GM23338 (cell line): Measurements from ENCODE around the gene RSPRY1. TPM values are rescaled to one million over a fixed set of nuclear protein-coding genes. Genes with fewer than 3 reads are reported as not detected.

Experiments used
- ATAC-seq: fragments of 200-7000 bp; cut with Tn5 transposase; 3 replicates; pipeline ENCODE4 v1.9.1; 2020
- DNase-seq: peaks from one replicate; pipeline ENCODE4 v3.0.0-alpha.2; 2015; ENCODE audit warnings: low spot score
- H2AFZ ChIP-seq: fragments of 200-600 bp; sonication (generic); 2 replicates; pipeline ENCODE4 v1.8.0; 2016; ENCODE audit warnings: antibody characterized with exemption, mild to moderate bottlenecking, moderate library complexity
- H3F3A ChIP-seq: fragments of 200-600 bp; sonication (generic); replicated peaks from 2 replicates; pipeline ENCODE4 v1.8.0; 2017; ENCODE audit warnings: antibody characterized with exemption, mixed run types, low read depth
- H3K27ac ChIP-seq: fragments of 200-600 bp; sonication (generic); 2 replicates; pipeline ENCODE4 v1.6.1; 2016; ENCODE audit warnings: low read depth
- H3K27me3 ChIP-seq: fragments of 200-600 bp; sonication (generic); 2 replicates; pipeline ENCODE4 v1.8.0; 2016; ENCODE audit warnings: mild to moderate bottlenecking, mixed run types, moderate library complexity; ENCODE audit not compliant: insufficient read depth
- H3K36me3 ChIP-seq: fragments of 200-600 bp; sonication (generic); 2 replicates; pipeline ENCODE4 v1.8.0; 2016; ENCODE audit warnings: mild to moderate bottlenecking; ENCODE audit not compliant: insufficient read depth
- H3K4me1 ChIP-seq: fragments of 200-600 bp; sonication (generic); 2 replicates; pipeline ENCODE4 v1.8.0; 2016; ENCODE audit warnings: mild to moderate bottlenecking, moderate library complexity; ENCODE audit not compliant: insufficient read depth
- H3K4me2 ChIP-seq: fragments of 200-600 bp; sonication (generic); 2 replicates; pipeline ENCODE4 v1.7.1; 2017; ENCODE audit warnings: mixed run types
- H3K4me3 ChIP-seq: fragments of 200-600 bp; sonication (generic); 2 replicates; pipeline ENCODE4 v1.6.1; 2016; ENCODE audit warnings: mixed run types
- H3K79me2 ChIP-seq: fragments of 200-600 bp; sonication (generic); replicated peaks from 2 replicates; pipeline ENCODE4 v1.8.0; 2017; ENCODE audit warnings: mild to moderate bottlenecking; ENCODE audit not compliant: insufficient read depth
- H3K9me2 ChIP-seq: fragments of 200-600 bp; sonication (generic); 2 replicates; pipeline ENCODE4 v1.8.0; 2017; ENCODE audit not compliant: insufficient read depth
- H4K20me1 ChIP-seq: fragments of 200-600 bp; sonication (generic); replicated peaks from 2 replicates; pipeline ENCODE4 v1.8.0; 2017; ENCODE audit warnings: mild to moderate bottlenecking; ENCODE audit not compliant: insufficient read depth
- H3K27ac Mint-ChIP-seq: 2 replicates; pipeline ENCODE4 v1.8.0; 2020; ENCODE audit warnings: inconsistent platforms, mild to moderate bottlenecking, moderate library complexity, mixed read lengths
- H3K27me3 Mint-ChIP-seq: 3 replicates; pipeline ENCODE4 v1.8.0; 2022; ENCODE audit warnings: low read depth, mild to moderate bottlenecking, moderate library complexity, mixed read lengths, inconsistent platforms; ENCODE audit not compliant: insufficient read depth, poor library complexity
- H3K36me3 Mint-ChIP-seq: 3 replicates; pipeline ENCODE4 v1.8.0; 2021; ENCODE audit warnings: low read depth, mild to moderate bottlenecking, inconsistent platforms, moderate library complexity, mixed read lengths
- H3K4me1 Mint-ChIP-seq: 3 replicates; pipeline ENCODE4 v1.8.0; 2020; ENCODE audit warnings: mild to moderate bottlenecking, inconsistent platforms, mixed read lengths
- H3K4me3 Mint-ChIP-seq: 3 replicates; pipeline ENCODE4 v1.8.0; 2021; ENCODE audit warnings: moderate library complexity, mild to moderate bottlenecking, inconsistent platforms, mixed read lengths
- H3K9me3 Mint-ChIP-seq: 3 replicates; pipeline ENCODE4 v1.8.0; 2020; ENCODE audit warnings: moderate library complexity, mild to moderate bottlenecking, inconsistent platforms, mixed read lengths
- CREB1 ChIP-seq: fragments of 250-450 bp; sonication (Bioruptor Pico); IDR thresholded peaks from 2 replicates; pipeline ENCODE4 v1.5.0; 2020; ENCODE audit warnings: low read depth, mild to moderate bottlenecking, moderate library complexity
- EZH2 ChIP-seq: fragments of 200-600 bp; sonication (generic); IDR thresholded peaks from one replicate; pipeline ENCODE4 v1.8.0; 2017; ENCODE audit warnings: antibody characterized with exemption, mild to moderate bottlenecking, low read depth; ENCODE audit not compliant: unreplicated experiment
- EZH2phosphoT487 ChIP-seq: fragments of 200-600 bp; sonication (generic); IDR thresholded peaks from one replicate; pipeline ENCODE4 v1.8.1; 2018; ENCODE audit warnings: antibody characterized with exemption; ENCODE audit not compliant: unreplicated experiment
- JUNB ChIP-seq: IDR thresholded peaks from one replicate; pipeline ENCODE4 v1.6.1; 2016; ENCODE audit warnings: antibody characterized with exemption; ENCODE audit not compliant: unreplicated experiment
- NANOG ChIP-seq: IDR thresholded peaks from 2 replicates; pipeline ENCODE4 v1.6.1; 2016; ENCODE audit warnings: antibody characterized with exemption, borderline replicate concordance
- POLR2AphosphoS5 ChIP-seq: IDR thresholded peaks from 2 replicates; pipeline ENCODE4 v1.6.1; 2016; ENCODE audit warnings: antibody characterized with exemption, low read depth
- STAT1 ChIP-seq: IDR thresholded peaks from one replicate; pipeline ENCODE4 v1.6.1; 2016; ENCODE audit warnings: antibody characterized with exemption; ENCODE audit not compliant: unreplicated experiment
- ZNF114 ChIP-seq: fragments of 250-450 bp; sonication (Bioruptor Pico); IDR thresholded peaks from 2 replicates; pipeline ENCODE4 v1.5.0; 2020; ENCODE audit warnings: mild to moderate bottlenecking, moderate library complexity
- ZNF331 ChIP-seq: fragments of 250-450 bp; sonication (Bioruptor Pico); IDR thresholded peaks from 2 replicates; pipeline ENCODE4 v1.5.0; 2020; ENCODE audit warnings: low read depth, mild to moderate bottlenecking, moderate library complexity
- polyA plus RNA-seq: library from polyadenylated mRNA; unstranded; fragments of >200 nt; fragmentation: Nextera tagmentation; extraction: Ambion mirVana; gene quantifications from 2 replicates; pipeline ENCODE4 v1.2.1, GENCODE V29; 2016
- total RNA-seq: library from RNA; depleted of rRNA; stranded (reverse); fragments of >200 nt; shearing (Covaris generic); gene quantifications from 2 replicates; pipeline ENCODE4 v1.2.3, GENCODE V29; 2014
- TF ChIP-seq, protein P1 (sequence below): IDR thresholded peaks from one replicate; pipeline ENCODE4 v1.6.1; 2018; ENCODE audit warnings: antibody characterized with exemption; ENCODE audit not compliant: unreplicated experiment
- TF ChIP-seq, protein P2 (sequence below): IDR thresholded peaks from 2 replicates; pipeline ENCODE4 v1.6.1; 2016; ENCODE audit warnings: antibody characterized with exemption
- TF ChIP-seq, protein P3 (sequence below): fragments of 250-450 bp; sonication (Bioruptor Pico); IDR thresholded peaks from 2 replicates; pipeline ENCODE4 v1.5.0; 2020; ENCODE audit warnings: mild to moderate bottlenecking, moderate library complexity
- TF ChIP-seq, protein P4 (sequence below), 2 experiments: fragments of 200-600 bp in 1 of 2; sonication (generic) in 1 of 2; conservative IDR thresholded peaks; 2 replicates each; pipeline versions ENCODE4 v1.5.1 to v1.6.1; 2016 to 2017; ENCODE audit warnings: antibody characterized with exemption in 2 of 2, low read depth in 2 of 2, mild to moderate bottlenecking in 2 of 2, moderate library complexity in 1 of 2

Gene RSPRY1
- total and polyA plus RNA-seq, 2 experiments from 2014 or later: 25.8 to 35.9 TPM

DNA sequence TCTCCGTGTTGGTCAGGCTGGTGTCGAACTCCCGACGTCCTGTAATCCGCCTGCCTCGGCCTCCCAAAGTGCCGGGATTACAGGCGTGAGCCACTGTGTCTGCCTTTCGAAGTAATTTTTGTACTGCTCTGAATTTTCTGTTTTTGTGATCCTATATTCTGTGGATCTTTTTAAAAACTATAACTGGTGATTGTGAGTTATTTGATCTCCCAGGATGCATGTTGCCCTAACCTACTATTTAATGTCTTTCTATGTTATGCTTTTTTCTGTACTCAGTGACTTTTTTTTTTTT lies 2.5 kb downstream of the RSPRY1 start:
- Mint-ChIP-seq H3K9me3 (no peaks in the 10 kb centered on the region), H3K27me3 (peaks cover 11% of the 10 kb centered on the region), H3K36me3 (no peaks in the 10 kb centered on the region), H3K27ac (0 out of 2 replicates have a peak overlapping the region, but pooled peaks have one; percentile 11), H3K4me1 (peaks cover 21% of the 10 kb centered on the region), H3K4me3 (peak overlapping the region; percentile 28; the same call in 2 of the 3 replicates)
- ATAC-seq: no peak
- H3K27ac ChIP-seq: no peak overlapping the region
- no peak overlapping the region for H2AFZ ChIP-seq
- no peaks in the 10 kb centered on the region for H3K27me3 ChIP-seq
- H3K79me2 ChIP-seq: peaks cover 85% of the 10 kb centered on the region
- no peak for DNase-seq
- peaks cover 25% of the 10 kb centered on the region for H4K20me1 ChIP-seq
- H3K36me3 ChIP-seq: no peaks in the 10 kb centered on the region
- no peaks in the 10 kb centered on the region for H3F3A ChIP-seq
- H3K4me2 ChIP-seq: no peak overlapping the region
- no peak overlapping the region for H3K4me3 ChIP-seq
- peaks cover 11% of the 10 kb centered on the region for H3K4me1 ChIP-seq
- H3K9me2 ChIP-seq: no peaks in the 10 kb centered on the region
- TF ChIP-seq CREB1 (CRISPR knock-in tag) (no peak), STAT1 (no peak), EZH2phosphoT487 (no peak), JUNB (no peak), ZNF114 (CRISPR knock-in tag) (no peak), POLR2AphosphoS5 (no peak), NANOG (no peak), EZH2 (no peak), ZNF331 (CRISPR knock-in tag) (no peak)
- TF ChIP-seq, protein P1, sequence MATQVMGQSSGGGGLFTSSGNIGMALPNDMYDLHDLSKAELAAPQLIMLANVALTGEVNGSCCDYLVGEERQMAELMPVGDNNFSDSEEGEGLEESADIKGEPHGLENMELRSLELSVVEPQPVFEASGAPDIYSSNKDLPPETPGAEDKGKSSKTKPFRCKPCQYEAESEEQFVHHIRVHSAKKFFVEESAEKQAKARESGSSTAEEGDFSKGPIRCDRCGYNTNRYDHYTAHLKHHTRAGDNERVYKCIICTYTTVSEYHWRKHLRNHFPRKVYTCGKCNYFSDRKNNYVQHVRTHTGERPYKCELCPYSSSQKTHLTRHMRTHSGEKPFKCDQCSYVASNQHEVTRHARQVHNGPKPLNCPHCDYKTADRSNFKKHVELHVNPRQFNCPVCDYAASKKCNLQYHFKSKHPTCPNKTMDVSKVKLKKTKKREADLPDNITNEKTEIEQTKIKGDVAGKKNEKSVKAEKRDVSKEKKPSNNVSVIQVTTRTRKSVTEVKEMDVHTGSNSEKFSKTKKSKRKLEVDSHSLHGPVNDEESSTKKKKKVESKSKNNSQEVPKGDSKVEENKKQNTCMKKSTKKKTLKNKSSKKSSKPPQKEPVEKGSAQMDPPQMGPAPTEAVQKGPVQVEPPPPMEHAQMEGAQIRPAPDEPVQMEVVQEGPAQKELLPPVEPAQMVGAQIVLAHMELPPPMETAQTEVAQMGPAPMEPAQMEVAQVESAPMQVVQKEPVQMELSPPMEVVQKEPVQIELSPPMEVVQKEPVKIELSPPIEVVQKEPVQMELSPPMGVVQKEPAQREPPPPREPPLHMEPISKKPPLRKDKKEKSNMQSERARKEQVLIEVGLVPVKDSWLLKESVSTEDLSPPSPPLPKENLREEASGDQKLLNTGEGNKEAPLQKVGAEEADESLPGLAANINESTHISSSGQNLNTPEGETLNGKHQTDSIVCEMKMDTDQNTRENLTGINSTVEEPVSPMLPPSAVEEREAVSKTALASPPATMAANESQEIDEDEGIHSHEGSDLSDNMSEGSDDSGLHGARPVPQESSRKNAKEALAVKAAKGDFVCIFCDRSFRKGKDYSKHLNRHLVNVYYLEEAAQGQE: no peak
- TF ChIP-seq, protein P2, sequence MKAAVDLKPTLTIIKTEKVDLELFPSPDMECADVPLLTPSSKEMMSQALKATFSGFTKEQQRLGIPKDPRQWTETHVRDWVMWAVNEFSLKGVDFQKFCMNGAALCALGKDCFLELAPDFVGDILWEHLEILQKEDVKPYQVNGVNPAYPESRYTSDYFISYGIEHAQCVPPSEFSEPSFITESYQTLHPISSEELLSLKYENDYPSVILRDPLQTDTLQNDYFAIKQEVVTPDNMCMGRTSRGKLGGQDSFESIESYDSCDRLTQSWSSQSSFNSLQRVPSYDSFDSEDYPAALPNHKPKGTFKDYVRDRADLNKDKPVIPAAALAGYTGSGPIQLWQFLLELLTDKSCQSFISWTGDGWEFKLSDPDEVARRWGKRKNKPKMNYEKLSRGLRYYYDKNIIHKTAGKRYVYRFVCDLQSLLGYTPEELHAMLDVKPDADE: no peak
- TF ChIP-seq, protein P3, sequence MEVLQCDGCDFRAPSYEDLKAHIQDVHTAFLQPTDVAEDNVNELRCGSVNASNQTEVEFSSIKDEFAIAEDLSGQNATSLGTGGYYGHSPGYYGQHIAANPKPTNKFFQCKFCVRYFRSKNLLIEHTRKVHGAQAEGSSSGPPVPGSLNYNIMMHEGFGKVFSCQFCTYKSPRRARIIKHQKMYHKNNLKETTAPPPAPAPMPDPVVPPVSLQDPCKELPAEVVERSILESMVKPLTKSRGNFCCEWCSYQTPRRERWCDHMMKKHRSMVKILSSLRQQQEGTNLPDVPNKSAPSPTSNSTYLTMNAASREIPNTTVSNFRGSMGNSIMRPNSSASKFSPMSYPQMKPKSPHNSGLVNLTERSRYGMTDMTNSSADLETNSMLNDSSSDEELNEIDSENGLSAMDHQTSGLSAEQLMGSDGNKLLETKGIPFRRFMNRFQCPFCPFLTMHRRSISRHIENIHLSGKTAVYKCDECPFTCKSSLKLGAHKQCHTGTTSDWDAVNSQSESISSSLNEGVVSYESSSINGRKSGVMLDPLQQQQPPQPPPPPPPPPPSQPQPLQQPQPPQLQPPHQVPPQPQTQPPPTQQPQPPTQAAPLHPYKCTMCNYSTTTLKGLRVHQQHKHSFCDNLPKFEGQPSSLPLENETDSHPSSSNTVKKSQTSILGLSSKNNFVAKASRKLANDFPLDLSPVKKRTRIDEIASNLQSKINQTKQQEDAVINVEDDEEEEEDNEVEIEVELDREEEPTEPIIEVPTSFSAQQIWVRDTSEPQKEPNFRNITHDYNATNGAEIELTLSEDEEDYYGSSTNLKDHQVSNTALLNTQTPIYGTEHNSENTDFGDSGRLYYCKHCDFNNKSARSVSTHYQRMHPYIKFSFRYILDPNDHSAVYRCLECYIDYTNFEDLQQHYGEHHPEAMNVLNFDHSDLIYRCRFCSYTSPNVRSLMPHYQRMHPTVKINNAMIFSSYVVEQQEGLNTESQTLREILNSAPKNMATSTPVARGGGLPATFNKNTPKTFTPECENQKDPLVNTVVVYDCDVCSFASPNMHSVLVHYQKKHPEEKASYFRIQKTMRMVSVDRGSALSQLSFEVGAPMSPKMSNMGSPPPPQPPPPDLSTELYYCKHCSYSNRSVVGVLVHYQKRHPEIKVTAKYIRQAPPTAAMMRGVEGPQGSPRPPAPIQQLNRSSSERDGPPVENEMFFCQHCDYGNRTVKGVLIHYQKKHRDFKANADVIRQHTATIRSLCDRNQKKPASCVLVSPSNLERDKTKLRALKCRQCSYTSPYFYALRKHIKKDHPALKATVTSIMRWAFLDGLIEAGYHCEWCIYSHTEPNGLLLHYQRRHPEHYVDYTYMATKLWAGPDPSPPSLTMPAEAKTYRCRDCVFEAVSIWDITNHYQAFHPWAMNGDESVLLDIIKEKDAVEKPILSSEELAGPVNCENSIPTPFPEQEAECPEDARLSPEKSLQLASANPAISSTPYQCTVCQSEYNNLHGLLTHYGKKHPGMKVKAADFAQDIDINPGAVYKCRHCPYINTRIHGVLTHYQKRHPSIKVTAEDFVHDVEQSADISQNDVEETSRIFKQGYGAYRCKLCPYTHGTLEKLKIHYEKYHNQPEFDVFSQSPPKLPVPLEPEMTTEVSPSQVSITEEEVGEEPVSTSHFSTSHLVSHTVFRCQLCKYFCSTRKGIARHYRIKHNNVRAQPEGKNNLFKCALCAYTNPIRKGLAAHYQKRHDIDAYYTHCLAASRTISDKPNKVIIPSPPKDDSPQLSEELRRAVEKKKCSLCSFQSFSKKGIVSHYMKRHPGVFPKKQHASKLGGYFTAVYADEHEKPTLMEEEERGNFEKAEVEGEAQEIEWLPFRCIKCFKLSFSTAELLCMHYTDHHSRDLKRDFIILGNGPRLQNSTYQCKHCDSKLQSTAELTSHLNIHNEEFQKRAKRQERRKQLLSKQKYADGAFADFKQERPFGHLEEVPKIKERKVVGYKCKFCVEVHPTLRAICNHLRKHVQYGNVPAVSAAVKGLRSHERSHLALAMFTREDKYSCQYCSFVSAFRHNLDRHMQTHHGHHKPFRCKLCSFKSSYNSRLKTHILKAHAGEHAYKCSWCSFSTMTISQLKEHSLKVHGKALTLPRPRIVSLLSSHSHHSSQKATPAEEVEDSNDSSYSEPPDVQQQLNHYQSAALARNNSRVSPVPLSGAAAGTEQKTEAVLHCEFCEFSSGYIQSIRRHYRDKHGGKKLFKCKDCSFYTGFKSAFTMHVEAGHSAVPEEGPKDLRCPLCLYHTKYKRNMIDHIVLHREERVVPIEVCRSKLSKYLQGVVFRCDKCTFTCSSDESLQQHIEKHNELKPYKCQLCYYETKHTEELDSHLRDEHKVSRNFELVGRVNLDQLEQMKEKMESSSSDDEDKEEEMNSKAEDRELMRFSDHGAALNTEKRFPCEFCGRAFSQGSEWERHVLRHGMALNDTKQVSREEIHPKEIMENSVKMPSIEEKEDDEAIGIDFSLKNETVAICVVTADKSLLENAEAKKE (CRISPR knock-in tag): no peak
- TF ChIP-seq, protein P4, sequence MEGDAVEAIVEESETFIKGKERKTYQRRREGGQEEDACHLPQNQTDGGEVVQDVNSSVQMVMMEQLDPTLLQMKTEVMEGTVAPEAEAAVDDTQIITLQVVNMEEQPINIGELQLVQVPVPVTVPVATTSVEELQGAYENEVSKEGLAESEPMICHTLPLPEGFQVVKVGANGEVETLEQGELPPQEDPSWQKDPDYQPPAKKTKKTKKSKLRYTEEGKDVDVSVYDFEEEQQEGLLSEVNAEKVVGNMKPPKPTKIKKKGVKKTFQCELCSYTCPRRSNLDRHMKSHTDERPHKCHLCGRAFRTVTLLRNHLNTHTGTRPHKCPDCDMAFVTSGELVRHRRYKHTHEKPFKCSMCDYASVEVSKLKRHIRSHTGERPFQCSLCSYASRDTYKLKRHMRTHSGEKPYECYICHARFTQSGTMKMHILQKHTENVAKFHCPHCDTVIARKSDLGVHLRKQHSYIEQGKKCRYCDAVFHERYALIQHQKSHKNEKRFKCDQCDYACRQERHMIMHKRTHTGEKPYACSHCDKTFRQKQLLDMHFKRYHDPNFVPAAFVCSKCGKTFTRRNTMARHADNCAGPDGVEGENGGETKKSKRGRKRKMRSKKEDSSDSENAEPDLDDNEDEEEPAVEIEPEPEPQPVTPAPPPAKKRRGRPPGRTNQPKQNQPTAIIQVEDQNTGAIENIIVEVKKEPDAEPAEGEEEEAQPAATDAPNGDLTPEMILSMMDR (conservative IDR thresholded peaks at IDR 0.05; ENCODE audit: low read depth in 2 of 2): no peak
